Activated T-helper 1 cell treated with anti-CD3 and anti-CD28 coated beads, Interleukin-12 subunit alpha, Interleukin-12 subunit beta, Interleukin-2, Interleukin-4 antibody, amounts not matched to agents 30 ng/mL and 10 ng/mL and 1 ng/mL, durations not matched to agents 14 hours and 24 hours and 36 hours (primary cell): ENCODE measurements around the gene MUC20. TPM values are rescaled to one million over a fixed set of nuclear protein-coding genes. Genes with fewer than 3 reads are reported as not detected.
"Not testable (repeated sequence)": the region's sequence is repeated elsewhere in the genome, so short reads cannot be mapped to it uniquely, and the experiment has no call there.

Source experiments
- DNase-seq: peaks from one replicate; pipeline ENCODE4 v3.0.0; 2021; ENCODE audit warnings: low spot score
- H3K27ac Mint-ChIP-seq: one replicate; pipeline ENCODE4 v1.8.0; 2021; ENCODE audit warnings: mild to moderate bottlenecking, mixed read lengths
- H3K27me3 Mint-ChIP-seq: one replicate; pipeline ENCODE4 v1.8.0; 2022; ENCODE audit warnings: mild to moderate bottlenecking, moderate library complexity, mixed read lengths; ENCODE audit not compliant: insufficient read depth
- H3K36me3 Mint-ChIP-seq: one replicate; pipeline ENCODE4 v1.8.0; 2021; ENCODE audit warnings: low read depth, mixed read lengths
- H3K4me1 Mint-ChIP-seq: one replicate; pipeline ENCODE4 v1.8.0; 2021; ENCODE audit warnings: low read depth, mixed read lengths
- H3K4me3 Mint-ChIP-seq: one replicate; pipeline ENCODE4 v1.8.0; 2021; ENCODE audit warnings: mild to moderate bottlenecking, moderate library complexity, mixed read lengths
- H3K9me3 Mint-ChIP-seq: one replicate; pipeline ENCODE4 v1.8.0; 2021; ENCODE audit warnings: mixed read lengths
- intact Hi-C: fragments of 100-400 bp; cut with micrococcal nuclease; formaldehyde crosslinking; loops from one replicate; pipeline ENCODE4 v1.15.1; 2024
- total RNA-seq: library from RNA; stranded (reverse); gene quantifications from 2 replicates; pipeline ENCODE4 v1.2.3, GENCODE V29; 2022

The MUC20 gene
- total RNA-seq, 1 donor from 2014 or later: 5.0 TPM

DNA sequence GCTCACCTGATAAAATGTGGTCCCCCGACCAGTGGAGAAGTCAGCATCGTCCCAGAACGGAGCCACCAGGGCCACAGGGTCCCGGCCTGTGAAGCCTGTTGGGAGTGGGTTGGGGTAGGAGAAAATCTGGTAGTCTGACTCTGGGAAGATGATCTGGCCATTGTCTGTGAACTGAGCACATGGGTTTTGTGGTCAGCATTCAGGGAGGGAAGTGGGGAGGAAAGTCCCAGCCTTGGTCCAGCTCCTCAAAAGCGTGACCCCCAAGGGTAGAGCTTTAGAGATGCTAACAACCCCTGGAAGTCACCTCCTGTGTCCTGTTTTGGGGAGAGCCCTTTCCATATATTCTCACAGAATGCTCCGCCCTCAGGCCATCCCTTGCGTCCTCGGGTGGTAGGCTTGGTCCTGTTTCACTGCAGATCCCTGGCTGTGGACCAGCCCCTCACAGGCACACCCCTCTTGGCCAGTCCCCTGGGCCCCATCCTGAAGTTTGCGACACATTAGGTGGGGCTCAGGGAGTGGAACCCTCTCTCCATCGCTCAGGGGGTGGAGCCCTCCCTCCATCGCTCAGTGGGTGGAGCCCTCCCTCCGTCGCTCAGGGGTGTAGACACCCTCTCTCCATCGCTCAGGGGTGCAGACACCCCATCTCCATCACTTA lies 51.0 kb downstream of the MUC20 start:
- no peak for DNase-seq
- Mint-ChIP-seq H3K4me1 (no peaks in the 10 kb centered on the region), H3K27me3 (no peaks in the 10 kb centered on the region), H3K4me3 (no peak overlapping the region), H3K27ac (no peak overlapping the region), H3K36me3 (no peaks in the 10 kb centered on the region), H3K9me3 (no peaks in the 10 kb centered on the region)
- intact Hi-C loops: no loop called here

GRCh38 chr3:195773956-195774537 lies 53.3 kb downstream of the MUC20 start:
- intact Hi-C loops: no loop called here
- no peak overlapping the region for H3K27ac Mint-ChIP-seq
- H3K4me1 Mint-ChIP-seq: peaks cover 8% of the 10 kb centered on the region
- H3K27me3 Mint-ChIP-seq: no peaks in the 10 kb centered on the region
- no peak overlapping the region for H3K4me3 Mint-ChIP-seq
- DNase-seq: no peak
- no peaks in the 10 kb centered on the region for H3K36me3 Mint-ChIP-seq
- H3K9me3 Mint-ChIP-seq: peaks cover 10% of the 10 kb centered on the region

- intact Hi-C loops: no loop called here
- Mint-ChIP-seq H3K36me3 (peaks cover under 1% of the 10 kb centered on the region), H3K27ac (no peak overlapping the region), H3K4me3 (no peak overlapping the region), H3K27me3 (no peaks in the 10 kb centered on the region), H3K4me1 (peaks cover 16% of the 10 kb centered on the region), H3K9me3 (peaks cover 19% of the 10 kb centered on the region)
- no peak for DNase-seq
Observed at GRCh38 chr3:195774917-195775316, 54.1 kb downstream of the MUC20 start.

GRCh38 chr3:195777975-195778374 lies 57.2 kb downstream of the MUC20 start:
- intact Hi-C loops: no loop called here
- DNase-seq: no peak
- Mint-ChIP-seq H3K4me1 (peaks cover 38% of the 10 kb centered on the region), H3K9me3 (peaks cover 44% of the 10 kb centered on the region), H3K4me3 (no peak overlapping the region), H3K27me3 (no peaks in the 10 kb centered on the region), H3K36me3 (peaks cover 21% of the 10 kb centered on the region), H3K27ac (no peak overlapping the region)

DNA sequence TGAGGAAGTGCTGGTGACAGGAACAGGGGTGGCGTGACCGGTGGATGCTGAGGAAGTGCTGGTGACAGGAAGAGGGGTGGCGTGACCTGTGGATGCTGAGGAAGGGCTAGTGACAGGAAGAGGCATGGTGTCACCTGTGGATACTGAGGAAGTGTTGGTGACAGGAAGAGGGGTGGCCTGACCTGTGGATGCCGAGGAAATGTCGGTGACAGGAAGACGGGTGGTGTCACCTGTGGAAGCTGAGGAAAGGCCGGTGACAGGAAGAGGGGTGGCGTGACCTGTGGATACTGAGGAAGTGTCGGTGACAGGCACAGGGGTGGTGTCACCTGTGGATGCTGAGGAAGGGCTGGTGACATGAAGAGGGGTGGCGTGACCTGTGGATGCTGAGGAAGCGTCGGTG lies 60.5 kb downstream of the MUC20 start:
- intact Hi-C loops: not testable (repeated sequence)

More for the DNA sequence above, 60.5 kb downstream of the MUC20 start:
- peaks cover 37% of the 10 kb centered on the region for H3K36me3 Mint-ChIP-seq
- DNase-seq, H3K27me3 Mint-ChIP-seq: not testable (repeated sequence)
- peak overlapping the region; percentile 3 for H3K4me3 Mint-ChIP-seq
- H3K9me3 Mint-ChIP-seq: peaks cover 72% of the 10 kb centered on the region
- peak overlapping the region; percentile 33 for H3K27ac Mint-ChIP-seq
- peaks cover 61% of the 10 kb centered on the region for H3K4me1 Mint-ChIP-seq

Other genes with a start within 250 kb of the MUC20 start
- 98.8 and 106 TPM in 2 replicates for gene PPP1R2, start 177.7 kb upstream of the MUC20 start, total RNA-seq
- gene APOD, start 137.0 kb upstream of the MUC20 start, total RNA-seq: 3.4 and 4.0 TPM in 2 replicates
- gene MUC4, start 91.0 kb downstream of the MUC20 start, total RNA-seq: 1.6 and 2.4 TPM in 2 replicates
- gene TNK2, start 187.6 kb downstream of the MUC20 start, total RNA-seq: 126 and 127 TPM in 2 replicates